HG02678 (cell line): ENCODE data around the gene SLC17A7.

Source experiments
- ATAC-seq: cut with Tn5 transposase; IDR thresholded peaks from one replicate; pipeline ENCODE4 v1.9.1; 2021; ENCODE audit warnings: mild to moderate bottlenecking, moderate library complexity; ENCODE audit not compliant: unreplicated experiment

SLC17A7 gene

GRCh38 chr19:49428547-49429451 is 12.5 kb downstream of the SLC17A7 start:
- ATAC-seq: no peak

DNA sequence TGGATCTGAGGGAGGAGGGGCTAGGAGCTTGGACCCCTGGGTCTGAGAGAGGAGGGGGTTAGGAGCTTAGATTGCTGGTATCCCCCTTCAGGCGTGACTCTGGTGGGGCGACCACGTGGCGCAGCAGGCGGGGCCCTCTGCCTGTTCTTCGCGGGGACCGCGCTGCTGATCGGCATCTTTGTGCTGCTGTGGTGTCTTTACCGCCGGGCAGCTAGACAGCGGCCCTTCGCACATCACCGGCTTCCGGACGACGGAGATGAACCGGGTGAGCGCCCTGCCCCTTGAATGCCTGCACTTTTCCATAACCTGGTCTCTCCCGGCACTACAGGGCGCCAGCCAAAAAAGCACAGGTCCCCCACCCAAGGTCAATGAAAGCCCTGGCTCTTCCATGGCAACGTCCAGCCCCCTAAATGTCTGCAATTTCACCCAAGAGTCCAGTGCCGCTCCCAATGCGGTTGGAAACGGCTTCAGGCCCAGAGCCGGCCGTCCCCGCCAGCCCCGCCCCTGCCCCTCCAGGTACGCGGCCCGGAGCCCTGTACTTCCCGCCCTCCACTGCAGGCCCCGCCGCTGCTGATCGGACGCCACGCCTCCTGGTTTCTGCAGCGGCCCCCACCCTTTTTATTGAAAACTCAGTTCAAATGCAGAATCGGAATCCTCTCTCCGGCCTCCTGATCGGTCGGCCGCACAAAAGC is 13.3 kb downstream of the SLC17A7 start:
- ATAC-seq: no peak

- no peak for ATAC-seq
Observed at GRCh38 chr19:49427339-49427738, 14.0 kb downstream of the SLC17A7 start.

GRCh38 chr19:49425922-49426592 is 15.3 kb downstream of the SLC17A7 start:
- no peak for ATAC-seq

DNA sequence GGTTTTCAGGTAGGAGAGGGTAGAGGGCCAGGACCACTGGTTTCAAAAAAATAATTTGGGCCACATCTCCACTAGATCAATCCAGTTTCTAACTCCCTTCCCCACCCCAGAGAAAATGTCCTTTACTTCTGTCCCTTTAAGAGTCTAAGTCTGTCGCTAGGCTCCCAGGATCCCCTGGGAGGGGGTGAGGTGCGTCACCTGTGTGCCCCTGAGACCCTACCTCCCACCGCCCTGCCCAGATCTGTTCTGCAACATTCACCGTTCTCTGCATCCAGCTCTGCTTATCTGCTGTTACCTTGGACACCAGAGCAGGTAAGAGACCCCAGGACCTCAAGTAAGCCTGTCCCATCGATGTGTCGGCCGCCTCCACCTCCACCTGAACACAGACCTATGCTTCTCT is 16.1 kb downstream of the SLC17A7 start, which contains the start of gene GFY:
Gene GFY, plus strand, starts transcription at position 211 of the 400 bp plus-strand sequence. CDS start 1,043 bp downstream, outside the sequence.
- ATAC-seq: no peak

DNA sequence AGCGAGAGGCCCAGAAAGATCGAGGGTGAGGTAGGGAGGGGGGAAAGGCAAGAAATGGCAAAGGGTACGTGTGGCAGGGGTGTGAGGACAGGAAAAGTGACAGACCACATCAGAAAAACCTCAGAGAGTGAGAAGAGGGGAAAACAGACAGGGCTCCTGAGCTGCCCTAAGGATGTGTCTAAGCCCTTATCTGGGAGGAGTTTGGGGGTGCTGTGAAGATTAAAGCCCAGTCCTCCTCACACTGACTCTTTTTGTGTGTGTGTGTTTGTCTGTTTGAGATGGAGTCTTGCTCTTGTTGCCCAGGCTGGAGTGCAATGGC is 17.4 kb downstream of the SLC17A7 start:
- ATAC-seq: no peak

DNA sequence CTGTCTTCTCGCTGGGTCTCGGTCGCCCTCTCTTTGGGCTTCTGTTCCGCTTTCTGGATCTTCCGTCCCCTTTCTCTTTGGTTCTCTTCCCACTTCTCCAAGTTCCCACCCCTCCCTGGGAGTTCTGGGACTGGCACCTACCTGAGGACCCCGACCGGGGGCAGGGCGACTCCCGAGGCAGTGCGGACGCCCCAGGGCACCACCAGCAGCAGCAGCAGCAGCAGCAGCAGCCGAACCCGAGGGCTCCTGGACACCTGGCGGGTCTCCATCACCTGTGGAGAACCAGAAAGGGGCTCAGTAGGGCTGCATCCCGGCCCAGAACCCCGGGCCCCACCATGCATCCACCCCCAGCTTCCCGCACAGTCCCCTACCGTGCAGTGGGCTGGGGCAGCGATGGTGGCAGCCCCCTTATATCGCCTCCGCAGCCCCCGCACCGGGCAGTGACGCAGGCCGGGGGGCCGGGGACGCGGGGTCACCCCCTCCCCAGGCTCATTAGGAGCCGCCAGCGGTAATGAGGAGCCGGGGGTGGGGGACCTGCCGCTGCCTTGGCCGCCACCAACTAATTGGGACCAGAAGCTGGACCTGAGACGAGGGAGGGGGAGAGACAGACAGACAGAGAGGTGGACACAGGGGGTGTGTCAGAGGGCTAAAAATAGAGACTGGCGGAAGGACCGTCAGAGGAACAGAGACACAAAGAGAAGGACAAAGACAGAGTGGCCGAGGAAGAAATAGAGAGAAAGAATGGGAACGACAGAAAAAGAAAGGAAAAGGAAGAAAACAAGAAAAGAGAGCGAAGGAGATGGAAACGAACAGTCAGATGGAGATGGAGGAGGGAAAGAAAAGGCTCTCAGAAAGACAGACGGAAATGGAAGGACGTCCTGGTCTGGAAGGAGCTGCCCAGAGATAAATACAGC is 18.0 kb downstream of the SLC17A7 start, which contains the start of gene PTH2:
Gene PTH2, minus strand, starts transcription at position 371 of the 914 bp plus-strand sequence. Its CDS starts 102 bp downstream, at position 269.
- ATAC-seq: no peak

DNA sequence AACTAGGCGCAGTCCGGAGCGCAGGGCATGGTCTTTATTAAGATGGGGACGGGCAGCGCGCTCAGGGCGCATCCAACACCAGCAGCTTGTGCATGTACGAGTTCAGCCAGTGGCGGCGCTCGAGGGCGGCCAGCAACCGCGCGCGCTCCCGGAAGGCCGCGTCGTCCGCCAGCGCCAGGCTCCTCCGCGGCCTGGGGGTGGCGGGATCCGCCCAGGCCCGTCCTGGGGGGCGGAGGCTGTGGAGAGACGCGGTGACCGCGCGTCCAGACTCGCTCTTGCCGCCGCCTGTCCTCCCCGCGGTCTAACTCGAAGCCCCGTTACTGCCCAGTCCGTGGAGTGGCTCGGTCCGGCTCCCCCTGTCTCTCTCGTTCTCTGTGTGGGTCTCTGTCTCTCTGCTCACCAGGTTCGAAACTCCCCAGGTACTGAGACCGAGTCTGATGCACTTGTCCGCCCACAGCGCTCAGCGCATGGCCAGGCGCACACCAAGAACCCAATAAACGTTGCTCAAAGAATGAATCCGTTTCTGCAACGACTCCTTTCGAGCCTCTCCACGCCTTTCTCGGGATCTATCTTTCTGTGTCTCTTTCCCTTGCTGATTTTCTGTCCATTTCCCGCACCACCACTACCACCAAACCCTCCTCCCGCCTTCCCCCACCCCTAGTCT is 18.8 kb downstream of the SLC17A7 start:
- no peak for ATAC-seq

GRCh38 chr19:49421878-49422202 is 19.5 kb downstream of the SLC17A7 start:
- no peak for ATAC-seq

- no peak for ATAC-seq
Observed at GRCh38 chr19:49421039-49421877, 20.1 kb downstream of the SLC17A7 start.

- no peak for ATAC-seq
Observed at GRCh38 chr19:49420227-49420626, 21.1 kb downstream of the SLC17A7 start.

DNA sequence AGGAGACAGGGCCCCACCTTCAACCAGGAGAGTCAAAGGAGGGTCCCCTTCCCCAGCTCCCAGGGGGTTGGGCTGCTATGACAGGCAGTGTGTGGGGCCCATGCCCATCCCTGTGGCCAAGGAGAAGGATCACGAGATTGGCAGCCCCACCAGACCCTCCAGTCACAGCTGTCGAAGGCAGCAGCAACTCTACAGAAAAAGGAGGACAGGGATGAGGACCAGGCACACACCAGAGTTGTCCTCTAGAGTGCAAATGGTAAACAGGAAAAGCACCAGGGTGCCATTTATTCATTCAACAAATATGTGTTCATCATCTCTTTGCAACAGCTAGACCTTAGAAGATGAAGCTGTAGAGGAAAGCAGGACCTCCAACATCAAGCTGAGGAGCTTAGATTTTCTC is 22.2 kb downstream of the SLC17A7 start:
- ATAC-seq: no peak

GRCh38 chr19:49418511-49418910 is 22.8 kb downstream of the SLC17A7 start:
- ATAC-seq: no peak

DNA sequence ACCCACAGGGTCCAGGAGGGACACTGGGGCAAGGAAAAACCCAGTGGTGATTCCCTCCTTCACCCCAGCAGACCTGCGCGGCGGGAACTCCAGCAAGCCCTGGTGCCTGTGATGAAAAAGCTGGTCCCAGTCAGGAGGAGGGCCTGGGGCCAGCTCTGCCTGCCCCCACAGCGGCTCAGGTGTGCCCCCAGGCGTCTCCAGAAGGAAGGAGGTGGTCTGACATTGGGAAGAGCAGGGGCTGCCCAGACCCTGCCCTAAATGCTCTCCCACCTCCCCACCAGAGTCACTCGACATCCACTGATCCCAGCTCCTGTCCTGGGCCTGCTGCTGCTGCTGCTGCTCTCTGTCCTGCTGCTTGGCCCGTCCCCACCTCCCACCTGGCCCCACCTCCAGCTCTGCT is 24.2 kb downstream of the SLC17A7 start:
- ATAC-seq: no peak

GRCh38 chr19:49415810-49416200 is 25.5 kb downstream of the SLC17A7 start:
- ATAC-seq: no peak

GRCh38 chr19:49415102-49415809 is 26.1 kb downstream of the SLC17A7 start:
- no peak for ATAC-seq

DNA sequence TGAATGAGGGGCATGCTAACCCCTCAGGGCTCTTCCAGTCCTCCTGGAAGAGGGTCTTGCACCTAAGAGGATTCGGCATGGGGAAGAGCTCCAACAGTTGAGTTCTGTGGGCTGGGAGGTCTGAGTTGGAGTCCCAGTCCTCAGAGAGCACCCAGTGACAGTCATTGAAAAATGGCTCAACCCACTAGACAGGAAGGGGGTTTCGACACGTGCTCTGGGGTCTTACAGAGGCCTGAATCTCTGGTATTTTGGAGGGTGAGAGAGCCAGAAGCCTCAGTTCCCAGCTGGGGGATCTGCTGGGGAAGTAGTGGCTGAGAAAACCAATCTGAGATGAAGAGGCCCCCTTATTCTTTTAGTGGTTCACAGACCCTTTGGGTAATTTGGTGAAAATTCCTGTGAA is 27.1 kb downstream of the SLC17A7 start:
- no peak for ATAC-seq

DNA sequence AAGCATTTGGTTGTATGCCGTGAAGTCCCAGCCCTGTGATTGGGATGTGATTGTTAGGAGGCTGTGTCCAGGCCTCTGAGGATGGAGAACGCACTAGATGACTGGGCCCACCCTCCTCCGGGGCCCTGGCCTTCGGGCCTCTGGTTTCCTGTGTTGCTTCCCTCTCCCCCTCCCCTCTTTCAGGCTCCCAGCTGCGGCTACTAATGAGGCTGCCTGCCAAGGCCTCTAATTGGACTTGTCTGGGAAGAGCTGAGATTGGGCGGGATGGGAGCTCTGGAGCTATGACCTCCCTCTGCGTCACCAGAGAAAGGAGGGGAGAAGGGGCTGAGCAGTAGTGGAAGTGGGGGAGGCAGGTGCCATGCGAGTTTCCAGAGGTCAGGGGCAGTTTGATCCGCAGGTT is 28.0 kb downstream of the SLC17A7 start:
- ATAC-seq: no peak
